Measurements from ENCODE around the gene FTCDNL1.

FTCDNL1 gene

DNA sequence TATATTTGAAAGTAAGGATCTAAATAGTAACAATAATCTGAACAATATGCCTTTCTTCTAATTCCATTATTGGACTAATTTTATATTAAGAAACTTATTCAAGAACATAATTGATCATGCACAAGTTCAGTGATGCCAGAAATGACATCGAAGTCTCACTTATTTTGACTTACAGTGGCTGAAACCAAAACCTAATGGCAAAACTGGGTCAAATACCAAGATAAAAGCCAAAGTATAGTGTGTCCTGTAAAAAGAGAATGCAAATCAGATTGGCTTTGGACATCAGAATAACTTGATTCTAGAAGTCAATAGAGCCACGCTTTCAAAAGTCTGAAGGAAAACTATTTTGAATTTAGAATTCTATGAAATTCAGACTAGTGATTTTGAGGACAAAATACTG is 137.2 kb downstream of the FTCDNL1 start:
- H3K4me3 Mint-ChIP-seq = no peak overlapping the region
- H3K4me1 Mint-ChIP-seq = no peaks in the 10 kb centered on the region
- DNase-seq (ENCODE audit: low spot score in 2 of 2) = no peak

DNA sequence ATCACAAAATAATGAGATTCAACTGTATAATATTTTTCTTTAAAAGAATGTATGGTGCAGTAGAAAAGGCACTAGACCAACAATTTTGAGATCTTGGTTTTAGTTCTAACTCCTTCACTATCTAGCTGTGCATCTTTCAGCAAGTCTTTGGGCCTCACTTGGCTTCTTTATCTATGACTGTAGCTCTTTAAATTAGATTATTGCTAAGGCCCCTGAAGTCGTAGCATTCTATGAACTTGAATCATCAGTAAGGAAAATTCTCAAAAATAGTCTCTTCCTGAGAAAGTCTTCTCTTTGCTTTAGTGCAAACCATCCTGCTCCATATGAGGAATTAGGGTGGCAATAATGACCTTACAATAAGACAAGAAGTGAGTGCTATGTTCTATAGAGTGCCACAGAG is 140.4 kb downstream of the FTCDNL1 start:
- peaks cover 22% of the 10 kb centered on the region for H3K27me3 Mint-ChIP-seq

More for the DNA sequence above, 137.2 kb downstream of the FTCDNL1 start:
- H3K27me3 Mint-ChIP-seq = peaks cover 22% of the 10 kb centered on the region
- no peaks in the 10 kb centered on the region for H3K36me3 Mint-ChIP-seq (ENCODE audit: insufficient read depth)
- no peak for ATAC-seq (replicated peaks; ENCODE audit: extremely low read depth, poor library complexity, severe bottlenecking)
- H3K27ac Mint-ChIP-seq (ENCODE audit: low read depth) = no peak overlapping the region
- no peaks in the 10 kb centered on the region for H3K9me3 Mint-ChIP-seq

More for the DNA sequence above, 140.4 kb downstream of the FTCDNL1 start:
- DNase-seq (ENCODE audit: low spot score in 2 of 2) = no peak
- H3K4me3 Mint-ChIP-seq = no peak overlapping the region
- no peaks in the 10 kb centered on the region for H3K9me3 Mint-ChIP-seq
- no peaks in the 10 kb centered on the region for H3K4me1 Mint-ChIP-seq
- H3K36me3 Mint-ChIP-seq (ENCODE audit: insufficient read depth) = no peaks in the 10 kb centered on the region
- no peak for ATAC-seq (replicated peaks; ENCODE audit: extremely low read depth, poor library complexity, severe bottlenecking)
- no peak overlapping the region for H3K27ac Mint-ChIP-seq (ENCODE audit: low read depth)
